ENCODE data around the gene GNB1. TPM values are rescaled to one million over a fixed set of nuclear protein-coding genes. Genes with fewer than 3 reads are reported as not detected.
A peak's percentile ranks its signal among the peaks of the same experiment; 100 is the strongest.

Gene GNB1
- total and polyA plus RNA-seq, 9 of the 15 experiments (the other 6 are each of a cell fraction or from before 2014, with no cell fraction given): 34.3 to 388 (median 114) TPM

GRCh38 chr1:1883092-1883873 is 7.6 kb downstream of the GNB1 start (continued):
- TF ChIP-seq, protein P1, sequence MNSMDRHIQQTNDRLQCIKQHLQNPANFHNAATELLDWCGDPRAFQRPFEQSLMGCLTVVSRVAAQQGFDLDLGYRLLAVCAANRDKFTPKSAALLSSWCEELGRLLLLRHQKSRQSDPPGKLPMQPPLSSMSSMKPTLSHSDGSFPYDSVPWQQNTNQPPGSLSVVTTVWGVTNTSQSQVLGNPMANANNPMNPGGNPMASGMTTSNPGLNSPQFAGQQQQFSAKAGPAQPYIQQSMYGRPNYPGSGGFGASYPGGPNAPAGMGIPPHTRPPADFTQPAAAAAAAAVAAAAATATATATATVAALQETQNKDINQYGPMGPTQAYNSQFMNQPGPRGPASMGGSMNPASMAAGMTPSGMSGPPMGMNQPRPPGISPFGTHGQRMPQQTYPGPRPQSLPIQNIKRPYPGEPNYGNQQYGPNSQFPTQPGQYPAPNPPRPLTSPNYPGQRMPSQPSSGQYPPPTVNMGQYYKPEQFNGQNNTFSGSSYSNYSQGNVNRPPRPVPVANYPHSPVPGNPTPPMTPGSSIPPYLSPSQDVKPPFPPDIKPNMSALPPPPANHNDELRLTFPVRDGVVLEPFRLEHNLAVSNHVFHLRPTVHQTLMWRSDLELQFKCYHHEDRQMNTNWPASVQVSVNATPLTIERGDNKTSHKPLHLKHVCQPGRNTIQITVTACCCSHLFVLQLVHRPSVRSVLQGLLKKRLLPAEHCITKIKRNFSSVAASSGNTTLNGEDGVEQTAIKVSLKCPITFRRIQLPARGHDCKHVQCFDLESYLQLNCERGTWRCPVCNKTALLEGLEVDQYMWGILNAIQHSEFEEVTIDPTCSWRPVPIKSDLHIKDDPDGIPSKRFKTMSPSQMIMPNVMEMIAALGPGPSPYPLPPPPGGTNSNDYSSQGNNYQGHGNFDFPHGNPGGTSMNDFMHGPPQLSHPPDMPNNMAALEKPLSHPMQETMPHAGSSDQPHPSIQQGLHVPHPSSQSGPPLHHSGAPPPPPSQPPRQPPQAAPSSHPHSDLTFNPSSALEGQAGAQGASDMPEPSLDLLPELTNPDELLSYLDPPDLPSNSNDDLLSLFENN (IDR thresholded peaks at IDR 0.05; ENCODE audit: low read depth in 2 of 2, low read length in 2 of 2): no peak
- TF ChIP-seq FOXA3 (CRISPR knock-in tag; conservative IDR thresholded peaks at IDR 0.05 in 1 of 2, IDR thresholded peaks at IDR 0.05 in 1 of 2) (no peak), CBFA2T2 (conservative IDR thresholded peaks at IDR 0.05) (peak; percentile 93), GATAD2B (IDR thresholded peaks at IDR 0.05; ENCODE audit: borderline replicate concordance) (peak; percentile 67; the same call in 1 of the 2 replicates), SMARCA4 (IDR thresholded peaks at IDR 0.05) (peak; percentile 87), ZNF586 (CRISPR knock-in tag; conservative IDR thresholded peaks at IDR 0.05) (no peak), ZNF398 (CRISPR knock-in tag; IDR thresholded peaks at IDR 0.05) (no peak), SIRT6 (IDR thresholded peaks at IDR 0.05; ENCODE audit: low read depth, low read length) (no peak), SUPT5H (IDR thresholded peaks at IDR 0.05) (no peak), OTX1 (CRISPR knock-in tag; IDR thresholded peaks at IDR 0.05) (no peak), KHSRP (IDR thresholded peaks at IDR 0.05) (no peak), MAFG (tag; conservative IDR thresholded peaks at IDR 0.05) (peak; percentile 89), ZNF354B (CRISPR knock-in tag; IDR thresholded peaks at IDR 0.05) (no peak), CAMTA2 (CRISPR knock-in tag; conservative IDR thresholded peaks at IDR 0.05) (no peak), FOXP4 (CRISPR knock-in tag; IDR thresholded peaks at IDR 0.05; ENCODE audit: borderline replicate concordance) (no peak), GABPB2 (CRISPR knock-in tag; conservative IDR thresholded peaks at IDR 0.05) (no peak), ARID2 (IDR thresholded peaks at IDR 0.05) (no peak)
- TF ChIP-seq, protein P2, sequence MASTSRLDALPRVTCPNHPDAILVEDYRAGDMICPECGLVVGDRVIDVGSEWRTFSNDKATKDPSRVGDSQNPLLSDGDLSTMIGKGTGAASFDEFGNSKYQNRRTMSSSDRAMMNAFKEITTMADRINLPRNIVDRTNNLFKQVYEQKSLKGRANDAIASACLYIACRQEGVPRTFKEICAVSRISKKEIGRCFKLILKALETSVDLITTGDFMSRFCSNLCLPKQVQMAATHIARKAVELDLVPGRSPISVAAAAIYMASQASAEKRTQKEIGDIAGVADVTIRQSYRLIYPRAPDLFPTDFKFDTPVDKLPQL (IDR thresholded peaks at IDR 0.05; ENCODE audit: extremely low read depth, insufficient read length): no peak
- TF ChIP-seq, protein P3, sequence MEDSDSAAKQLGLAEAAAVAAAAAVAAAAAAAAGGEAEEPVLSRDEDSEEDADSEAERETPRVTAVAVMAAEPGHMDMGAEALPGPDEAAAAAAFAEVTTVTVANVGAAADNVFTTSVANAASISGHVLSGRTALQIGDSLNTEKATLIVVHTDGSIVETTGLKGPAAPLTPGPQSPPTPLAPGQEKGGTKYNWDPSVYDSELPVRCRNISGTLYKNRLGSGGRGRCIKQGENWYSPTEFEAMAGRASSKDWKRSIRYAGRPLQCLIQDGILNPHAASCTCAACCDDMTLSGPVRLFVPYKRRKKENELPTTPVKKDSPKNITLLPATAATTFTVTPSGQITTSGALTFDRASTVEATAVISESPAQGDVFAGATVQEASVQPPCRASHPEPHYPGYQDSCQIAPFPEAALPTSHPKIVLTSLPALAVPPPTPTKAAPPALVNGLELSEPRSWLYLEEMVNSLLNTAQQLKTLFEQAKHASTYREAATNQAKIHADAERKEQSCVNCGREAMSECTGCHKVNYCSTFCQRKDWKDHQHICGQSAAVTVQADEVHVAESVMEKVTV (CRISPR knock-in tag; IDR thresholded peaks at IDR 0.05): no peak
